HTR-8/SVneo (cell line): Measurements from ENCODE around the gene INSIG1.

Experiments used
- DNase-seq: peaks from one replicate; pipeline ENCODE4 v3.0.0; 2011; ENCODE audit warnings: low spot score, mixed read lengths; ENCODE audit not compliant: insufficient read length
- FAIRE-seq: peaks from 2 replicates; lab custom pipeline; 2011; peaks lifted over from hg19 to GRCh38; lab: Jason Lieb, UNC

The INSIG1 gene

GRCh38 chr7:155282671-155283070 lies 15.0 kb upstream of the INSIG1 start:
- DNase-seq (no peak), FAIRE-seq (no peak)

DNA sequence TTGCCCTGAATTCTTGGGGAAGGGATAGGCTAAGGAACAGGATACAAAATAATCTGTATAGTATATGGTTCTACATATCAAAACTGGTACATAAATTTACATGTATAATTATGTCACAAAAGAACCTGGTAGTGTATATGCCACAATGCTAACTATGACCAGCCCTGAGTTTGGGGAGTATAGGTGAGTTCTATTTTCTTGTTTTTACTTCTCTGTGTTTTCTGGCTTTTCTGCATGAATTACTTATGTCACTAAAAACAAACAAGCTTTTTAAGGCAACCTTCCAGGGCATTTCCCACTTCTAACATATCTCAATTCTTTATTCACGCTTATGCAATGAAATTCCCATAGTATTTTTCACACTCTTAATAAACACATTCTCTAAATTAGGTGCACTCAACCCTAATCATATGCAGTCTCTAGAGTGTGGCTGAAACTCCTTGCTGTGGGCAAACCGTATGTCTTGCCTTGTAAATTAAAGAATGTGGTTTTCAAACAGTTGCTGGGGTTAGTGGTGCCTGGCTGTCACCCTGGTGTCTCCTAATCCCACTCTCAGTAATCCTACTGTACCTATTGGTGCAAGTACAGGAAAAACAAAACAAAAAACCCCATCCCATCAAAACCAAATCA lies 14.0 kb upstream of the INSIG1 start:
- DNase-seq, result no peak
- FAIRE-seq, result no peak

GRCh38 chr7:155284496-155285274 lies 13.0 kb upstream of the INSIG1 start:
- no peak for FAIRE-seq
- no peak for DNase-seq

- no peak for DNase-seq
- no peak for FAIRE-seq
These were observed 12.3 kb upstream of the INSIG1 start for GRCh38 chr7:155285423-155285822.

- DNase-seq, result no peak
- FAIRE-seq, result no peak
These were observed 11.8 kb upstream of the INSIG1 start for GRCh38 chr7:155285833-155286232.

DNA sequence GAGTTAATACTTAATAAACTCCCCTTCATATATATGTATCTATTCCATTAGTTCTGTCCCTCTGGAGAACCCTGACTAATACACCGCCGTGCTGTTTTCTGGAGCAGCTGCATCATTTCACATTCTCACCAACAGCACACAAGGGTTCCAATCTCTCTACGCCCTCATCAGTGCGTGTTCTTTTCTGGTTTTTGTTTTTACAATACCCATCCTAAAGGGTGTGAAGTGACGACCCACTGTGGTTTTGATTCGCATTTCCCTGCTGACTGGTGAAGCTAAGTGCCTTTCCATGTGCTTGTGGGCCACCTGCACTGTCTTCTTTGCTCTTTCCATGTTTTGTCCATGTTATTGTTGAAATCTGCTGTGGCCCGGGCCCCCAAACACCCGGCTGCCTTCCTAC lies 11.0 kb upstream of the INSIG1 start:
- DNase-seq, result no peak
- no peak for FAIRE-seq

GRCh38 chr7:155287284-155287935 lies 10.3 kb upstream of the INSIG1 start:
- FAIRE-seq (no peak), DNase-seq (no peak)

DNA sequence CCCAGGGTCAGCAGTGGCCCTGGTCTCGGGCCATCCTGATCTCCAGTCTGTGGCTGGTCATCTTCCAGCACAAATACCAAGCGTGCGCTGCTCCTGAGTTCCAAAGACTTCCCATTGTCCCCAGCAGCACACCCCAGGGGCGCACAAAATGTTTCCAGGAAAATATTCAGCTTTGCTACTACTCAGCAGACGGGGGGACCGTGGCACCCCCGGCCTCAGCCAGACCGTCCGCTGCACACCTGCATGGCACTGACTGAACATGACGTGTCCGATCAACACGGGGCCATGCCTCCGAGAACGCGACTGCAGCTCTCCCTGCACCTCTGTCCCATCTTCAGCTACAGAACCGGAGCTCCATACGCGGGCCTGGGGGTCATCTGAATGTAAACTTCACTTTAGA lies 9.6 kb upstream of the INSIG1 start:
- DNase-seq (no peak), FAIRE-seq (no peak)

DNA sequence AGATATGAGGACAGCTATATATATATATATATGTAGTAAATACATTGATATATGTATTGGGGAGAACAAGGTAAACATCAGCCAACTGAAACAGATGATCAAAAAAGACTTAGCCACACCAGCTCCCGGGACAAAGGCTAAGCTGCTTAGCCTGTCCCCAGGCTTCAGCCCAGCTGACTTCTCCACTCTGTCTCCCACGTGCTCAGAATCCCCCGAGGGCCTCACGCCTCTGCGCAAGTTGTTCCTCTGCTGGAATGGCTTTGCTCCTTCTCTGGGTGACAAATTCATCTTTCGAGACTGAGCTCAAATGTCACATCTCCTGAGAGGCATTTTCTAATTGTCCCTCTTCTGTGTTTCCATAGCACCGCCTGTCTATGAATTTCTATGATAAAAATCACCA lies 8.6 kb upstream of the INSIG1 start:
- DNase-seq (no peak), FAIRE-seq (no peak)

- DNase-seq (no peak), FAIRE-seq (no peak)
These were observed 7.7 kb upstream of the INSIG1 start for GRCh38 chr7:155289949-155290501.

GRCh38 chr7:155291045-155291530 lies 6.6 kb upstream of the INSIG1 start:
- peak; percentile 69 for DNase-seq

GRCh38 chr7:155291729-155292128 lies 5.9 kb upstream of the INSIG1 start:
- no peak for DNase-seq

More at GRCh38 chr7:155291045-155291530, 6.6 kb upstream of the INSIG1 start:
- peak; percentile 9 for FAIRE-seq

GRCh38 chr7:155292680-155293226 lies 4.9 kb upstream of the INSIG1 start:
- FAIRE-seq (no peak), DNase-seq (no peak)

More at GRCh38 chr7:155291729-155292128, 5.9 kb upstream of the INSIG1 start:
- no peak for FAIRE-seq

- FAIRE-seq (no peak), DNase-seq (no peak)
These were observed 3.8 kb upstream of the INSIG1 start for GRCh38 chr7:155293721-155294510.

GRCh38 chr7:155294511-155294778 lies 3.2 kb upstream of the INSIG1 start:
- FAIRE-seq (no peak), DNase-seq (no peak)

- FAIRE-seq (no peak), DNase-seq (no peak)
These were observed 2.2 kb upstream of the INSIG1 start for GRCh38 chr7:155295511-155295910.

DNA sequence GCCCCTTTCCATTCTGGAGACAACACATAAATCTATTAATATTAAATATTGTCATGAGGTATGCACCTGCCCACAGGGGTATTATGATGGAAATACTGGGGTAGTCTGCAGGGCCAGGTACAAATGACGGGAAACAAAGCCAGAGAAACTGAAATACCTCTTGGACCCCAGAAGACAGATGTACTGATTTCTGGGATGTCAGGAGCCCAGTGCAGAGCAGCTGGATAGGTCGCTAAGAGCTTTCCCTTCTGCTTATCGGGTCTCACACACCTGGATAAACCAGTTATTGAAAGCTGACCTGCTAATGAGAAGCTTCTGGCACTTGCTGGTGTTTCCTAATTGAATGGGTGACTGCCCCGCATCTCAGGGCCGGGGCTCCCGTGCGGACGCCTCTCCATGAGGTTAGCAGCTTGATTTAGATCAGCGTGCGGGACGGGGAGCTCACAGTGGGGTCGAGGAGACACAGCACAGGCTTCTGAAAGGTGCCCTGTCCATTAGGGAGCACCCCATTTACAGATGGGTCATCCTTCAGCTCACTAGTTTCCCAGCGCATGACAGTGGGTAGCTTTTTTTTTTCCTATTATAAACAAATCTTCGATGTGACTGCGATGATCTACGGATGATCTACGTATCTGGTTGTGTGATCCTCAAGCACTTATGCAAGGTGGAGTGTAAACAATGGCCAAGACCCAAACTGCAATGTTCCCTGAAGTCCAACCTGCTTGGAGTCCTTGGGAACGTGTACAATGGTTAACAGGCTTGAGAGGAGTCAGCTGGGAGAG lies 1.5 kb upstream of the INSIG1 start:
- DNase-seq (no peak), FAIRE-seq (no peak)

DNA sequence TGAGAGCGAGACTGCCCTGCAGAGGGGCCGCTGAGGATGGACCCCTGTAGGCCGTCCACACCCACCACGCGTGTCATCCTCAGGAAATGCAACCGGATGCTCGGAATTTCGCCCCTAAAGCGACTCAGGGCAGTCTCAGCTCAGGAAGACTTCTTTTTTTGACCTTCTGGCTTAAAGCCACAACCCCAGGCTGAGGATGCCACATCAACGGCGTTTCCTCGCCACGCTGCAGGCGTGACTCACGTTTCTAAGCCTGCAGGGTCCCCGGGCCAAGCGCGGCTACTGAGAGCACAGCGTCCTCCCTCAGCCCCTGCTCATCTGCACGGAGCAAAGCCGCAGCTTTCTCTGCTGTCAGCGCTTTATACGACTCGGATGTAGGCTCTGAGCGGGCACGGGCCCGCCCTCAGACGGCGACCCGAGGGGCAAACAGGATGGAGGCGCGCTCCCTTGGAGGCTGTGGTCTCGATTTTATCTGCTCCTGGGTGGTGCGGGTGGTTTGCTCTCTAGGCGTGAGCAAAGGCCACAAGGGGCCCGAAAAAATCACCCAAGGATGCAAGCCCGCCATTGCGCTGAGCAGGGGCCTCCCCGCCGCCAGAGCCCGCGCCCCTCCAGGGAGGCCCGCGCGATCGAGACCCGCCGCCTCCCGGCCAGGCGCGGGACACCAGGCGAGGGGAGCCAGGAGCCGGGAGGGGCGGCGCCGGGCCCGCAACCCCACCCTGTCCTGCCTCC lies 726 bp upstream of the INSIG1 start:
- FAIRE-seq (no peak), DNase-seq (peak; percentile 61)
